ENCODE results near the gene GCKR.

DNA sequence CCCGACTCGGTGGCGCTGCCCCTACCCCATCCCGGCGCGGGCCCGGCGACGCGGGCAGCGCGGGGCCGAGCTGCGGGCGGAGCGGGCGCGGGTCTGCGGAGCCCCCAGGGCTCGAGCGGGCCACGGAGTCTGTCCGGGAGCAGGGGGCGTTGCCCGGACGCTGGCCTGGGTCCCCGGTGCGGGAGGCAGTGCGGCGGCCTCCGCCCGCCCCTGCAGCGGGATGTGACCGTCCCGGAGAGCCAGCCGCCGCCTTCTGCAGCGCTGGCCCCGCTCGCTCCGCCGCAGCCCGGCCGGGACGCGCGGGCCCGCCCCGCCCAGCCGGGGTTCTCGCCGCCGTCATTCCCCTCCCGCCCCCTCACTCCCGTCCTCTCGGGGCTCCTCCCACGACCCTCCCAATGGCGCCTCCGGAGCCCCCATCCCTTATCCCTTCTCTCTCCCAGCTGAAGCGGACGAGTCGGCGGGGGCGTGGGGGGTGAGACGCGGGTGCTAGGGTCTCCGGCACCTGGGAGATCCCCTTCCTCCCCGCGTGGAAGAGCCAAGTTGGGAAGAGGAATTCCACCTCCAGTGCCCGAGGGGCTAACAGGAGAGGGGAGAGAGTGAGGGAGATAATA is 1.6 kb upstream of the GCKR start, which contains the start of gene FNDC4:
- no peak for TF ChIP-seq POLR2AphosphoS5 (IDR thresholded peaks at IDR 0.05)
- TF ChIP-seq, protein P1, sequence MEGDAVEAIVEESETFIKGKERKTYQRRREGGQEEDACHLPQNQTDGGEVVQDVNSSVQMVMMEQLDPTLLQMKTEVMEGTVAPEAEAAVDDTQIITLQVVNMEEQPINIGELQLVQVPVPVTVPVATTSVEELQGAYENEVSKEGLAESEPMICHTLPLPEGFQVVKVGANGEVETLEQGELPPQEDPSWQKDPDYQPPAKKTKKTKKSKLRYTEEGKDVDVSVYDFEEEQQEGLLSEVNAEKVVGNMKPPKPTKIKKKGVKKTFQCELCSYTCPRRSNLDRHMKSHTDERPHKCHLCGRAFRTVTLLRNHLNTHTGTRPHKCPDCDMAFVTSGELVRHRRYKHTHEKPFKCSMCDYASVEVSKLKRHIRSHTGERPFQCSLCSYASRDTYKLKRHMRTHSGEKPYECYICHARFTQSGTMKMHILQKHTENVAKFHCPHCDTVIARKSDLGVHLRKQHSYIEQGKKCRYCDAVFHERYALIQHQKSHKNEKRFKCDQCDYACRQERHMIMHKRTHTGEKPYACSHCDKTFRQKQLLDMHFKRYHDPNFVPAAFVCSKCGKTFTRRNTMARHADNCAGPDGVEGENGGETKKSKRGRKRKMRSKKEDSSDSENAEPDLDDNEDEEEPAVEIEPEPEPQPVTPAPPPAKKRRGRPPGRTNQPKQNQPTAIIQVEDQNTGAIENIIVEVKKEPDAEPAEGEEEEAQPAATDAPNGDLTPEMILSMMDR (IDR thresholded peaks at IDR 0.05): no peak
- TF ChIP-seq EP300 (IDR thresholded peaks at IDR 0.05; ENCODE audit: low read depth): no peak
- no peak for TF ChIP-seq POLR2A (IDR thresholded peaks at IDR 0.05)
